ENCODE results near the gene VMAC.

Gene VMAC

GRCh38 chr19:5905114-5905778 is 574 bp downstream of the VMAC start:
- DNase-seq (ENCODE audit: low read depth): no peak

- no peak for DNase-seq (ENCODE audit: low read depth)
Observed at GRCh38 chr19:5907241-5907640, 2.6 kb downstream of the VMAC start.

- no peak for DNase-seq (ENCODE audit: low read depth)
Observed at GRCh38 chr19:5908773-5909442, 4.2 kb downstream of the VMAC start.

GRCh38 chr19:5910638-5910907 is 5.9 kb downstream of the VMAC start:
- DNase-seq (ENCODE audit: low read depth): no peak

- DNase-seq (ENCODE audit: low read depth): no peak
Observed at GRCh38 chr19:5911366-5911765, 6.7 kb downstream of the VMAC start.

- no peak for DNase-seq (ENCODE audit: low read depth)
Observed at GRCh38 chr19:5913739-5914357, 9.2 kb downstream of the VMAC start, which contains the start of gene CAPS. CAPS (plus strand) TSS chr19:5914254; CDS start chr19:5914407, 153 bp downstream.

GRCh38 chr19:5914358-5914774 is 9.7 kb downstream of the VMAC start:
- no peak for DNase-seq (ENCODE audit: low read depth)

- no peak for DNase-seq (ENCODE audit: low read depth)
Observed at GRCh38 chr19:5914946-5915781, 10.5 kb downstream of the VMAC start.

- DNase-seq (ENCODE audit: low read depth): no peak
Observed at GRCh38 chr19:5915782-5916165, 11.1 kb downstream of the VMAC start.

GRCh38 chr19:5916181-5916708 is 11.6 kb downstream of the VMAC start:
- no peak for DNase-seq (ENCODE audit: low read depth)

GRCh38 chr19:5917431-5918107 is 12.9 kb downstream of the VMAC start:
- DNase-seq (ENCODE audit: low read depth): no peak

GRCh38 chr19:5918463-5919079 is 13.9 kb downstream of the VMAC start:
- DNase-seq (ENCODE audit: low read depth): no peak

GRCh38 chr19:5921516-5922160 is 17.0 kb downstream of the VMAC start:
- no peak for DNase-seq (ENCODE audit: low read depth)

GRCh38 chr19:5922161-5922545 is 17.5 kb downstream of the VMAC start:
- no peak for DNase-seq (ENCODE audit: low read depth)

- no peak for DNase-seq (ENCODE audit: low read depth)
Observed at GRCh38 chr19:5923356-5923755, 18.7 kb downstream of the VMAC start.

- no peak for DNase-seq (ENCODE audit: low read depth)
Observed at GRCh38 chr19:5925830-5926427, 21.3 kb downstream of the VMAC start.

- DNase-seq (ENCODE audit: low read depth): no peak
Observed at GRCh38 chr19:5926641-5927440, 22.2 kb downstream of the VMAC start.

- no peak for DNase-seq (ENCODE audit: low read depth)
Observed at GRCh38 chr19:5927441-5927821, 22.8 kb downstream of the VMAC start.

- DNase-seq (ENCODE audit: low read depth): no peak
Observed at GRCh38 chr19:5929179-5929578, 24.5 kb downstream of the VMAC start.

GRCh38 chr19:5929625-5930024 is 25.0 kb downstream of the VMAC start:
- no peak for DNase-seq (ENCODE audit: low read depth)
